GM19467 (cell line): ENCODE data around the gene XIRP2.

Experiments
- ATAC-seq: cut with Tn5 transposase; IDR thresholded peaks from one replicate; pipeline ENCODE4 v1.9.1; 2021; ENCODE audit warnings: mild to moderate bottlenecking, moderate library complexity; ENCODE audit not compliant: unreplicated experiment

Gene XIRP2

DNA sequence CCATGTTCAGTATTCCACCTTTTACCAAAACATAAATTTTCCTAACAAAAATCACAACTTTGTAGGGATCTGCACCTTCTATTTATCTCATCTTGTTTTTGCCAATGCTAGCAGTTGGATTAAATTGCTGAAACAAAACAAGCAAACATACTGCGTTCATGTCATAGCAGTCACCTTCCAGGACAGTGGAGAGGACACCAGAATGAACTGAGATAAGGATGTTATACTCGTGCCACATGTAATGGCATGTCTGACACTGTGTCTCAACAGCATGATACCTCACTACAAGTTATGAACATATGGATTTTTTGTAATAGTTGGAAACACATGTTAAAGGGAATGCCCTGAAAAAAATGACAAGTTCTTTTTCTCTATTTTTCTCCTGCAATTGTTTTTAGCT is 245.3 kb downstream of the XIRP2 start:
- no peak for ATAC-seq

DNA sequence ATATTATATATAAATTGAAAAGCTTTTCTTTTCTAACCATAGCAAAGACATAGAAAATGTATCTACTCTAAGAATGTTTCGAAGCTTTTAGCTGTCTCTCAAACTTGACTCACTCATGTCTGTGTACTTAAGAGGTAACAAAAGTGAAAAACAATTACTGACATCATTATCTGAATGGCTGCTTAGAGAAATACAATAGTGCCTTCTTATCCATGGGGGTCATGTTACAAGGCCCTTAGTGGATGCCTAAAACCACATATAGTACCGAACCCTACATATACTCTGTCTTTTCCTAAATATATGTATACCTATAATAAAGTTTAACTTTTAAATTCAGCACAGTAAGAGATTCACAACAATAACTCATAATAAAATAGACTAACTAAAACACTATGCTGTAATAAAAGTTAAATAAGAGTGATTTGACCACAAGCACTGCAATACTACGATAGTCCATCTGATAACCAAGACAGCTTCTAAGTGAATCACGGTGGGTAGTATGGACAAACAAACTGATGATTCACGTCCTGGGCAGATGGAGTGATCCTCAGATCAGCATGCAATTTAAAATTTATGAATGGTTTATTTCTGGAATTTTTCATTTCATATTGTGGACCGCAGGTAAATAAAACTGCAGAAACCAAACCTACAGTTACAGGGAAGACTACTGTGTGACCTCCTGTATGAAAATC is 246.2 kb downstream of the XIRP2 start:
- ATAC-seq = no peak

DNA sequence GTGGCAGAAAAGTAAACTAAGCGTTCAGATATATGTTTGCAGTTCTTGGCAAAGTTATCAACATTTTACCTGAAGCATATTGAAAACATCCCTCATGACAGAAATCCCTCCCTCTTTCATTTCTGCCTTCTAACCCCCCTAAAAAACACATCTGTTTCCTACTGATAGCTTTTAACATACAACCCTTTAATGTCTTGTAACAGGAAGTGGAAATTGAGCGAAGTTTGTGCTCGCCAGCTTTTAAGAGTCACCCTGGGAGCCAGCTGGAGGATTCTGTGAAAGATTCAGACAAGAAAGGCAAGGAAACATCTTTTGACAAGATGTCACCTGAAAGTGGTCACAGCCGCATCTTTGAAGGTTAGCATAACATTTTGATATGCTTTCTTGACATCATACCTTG is 247.4 kb downstream of the XIRP2 start:
- ATAC-seq = no peak

DNA sequence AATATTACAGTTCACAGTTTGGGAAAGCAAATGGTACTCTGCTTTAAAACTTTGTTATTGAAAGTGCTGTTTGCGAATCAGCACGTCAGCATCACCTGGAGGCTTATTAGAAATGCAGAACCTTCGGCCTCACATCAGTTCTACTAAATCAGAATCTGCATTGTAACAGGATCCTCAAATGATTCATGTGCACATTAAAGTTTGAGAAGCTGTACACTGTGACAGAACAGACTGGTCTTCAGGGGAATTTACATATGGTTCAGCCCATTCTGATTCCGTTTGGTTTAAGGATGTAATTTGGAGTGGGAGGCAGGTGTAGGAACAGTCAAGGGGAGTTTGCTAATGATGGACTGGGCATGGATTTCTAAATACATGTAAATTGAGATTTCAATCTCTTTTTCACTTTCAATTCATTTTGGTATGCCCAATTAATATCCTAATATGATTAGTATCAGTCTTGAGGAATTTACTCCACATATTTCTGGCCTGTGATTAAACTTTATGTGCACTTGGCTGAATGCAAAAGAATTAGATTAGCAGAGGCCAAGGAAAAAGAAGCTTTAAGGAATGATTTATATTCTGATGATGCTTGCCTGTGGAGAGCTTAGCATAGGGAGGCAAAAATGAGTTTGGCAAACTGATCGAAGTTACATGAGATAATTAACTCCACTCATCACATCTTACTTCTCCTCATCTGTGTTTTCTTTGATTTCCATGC is 248.8 kb downstream of the XIRP2 start:
- ATAC-seq = no peak

DNA sequence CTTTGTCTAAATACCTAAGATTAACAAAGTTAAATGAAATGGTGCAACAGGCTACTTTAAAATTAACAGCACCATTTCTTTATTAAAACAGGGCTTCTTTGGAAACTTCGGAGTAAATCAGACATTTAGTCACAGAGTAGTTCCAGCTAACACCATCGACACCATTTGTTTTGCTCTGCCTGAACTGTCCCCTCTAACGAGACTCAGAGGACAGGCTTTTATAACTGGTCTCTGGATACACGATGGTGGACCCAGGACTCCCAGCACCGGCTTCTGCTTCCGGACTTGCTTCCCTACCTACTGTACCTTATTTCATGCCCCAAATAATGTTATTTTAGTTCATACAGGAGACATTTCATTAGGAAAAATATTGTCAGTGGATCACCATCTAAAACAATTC is 252.1 kb downstream of the XIRP2 start:
- ATAC-seq = no peak

DNA sequence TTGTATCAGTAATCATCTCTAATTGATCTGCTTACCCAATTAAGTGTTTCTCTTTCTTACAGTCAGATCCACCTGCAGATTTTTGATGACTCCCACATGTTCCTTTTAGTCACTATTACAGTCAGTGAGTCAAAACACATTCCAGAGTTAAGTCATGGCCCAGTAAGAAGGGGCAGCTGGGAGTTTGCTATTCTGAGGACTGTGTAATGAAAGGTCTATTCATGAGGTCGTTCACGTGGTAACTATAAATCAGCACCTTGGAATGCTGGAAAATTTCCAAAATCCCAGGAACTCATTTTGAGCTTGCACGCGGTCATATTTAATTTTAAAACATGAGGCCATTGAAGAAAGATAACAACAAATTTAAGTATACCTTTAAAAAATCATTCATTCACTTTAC is 252.5 kb downstream of the XIRP2 start:
- no peak for ATAC-seq

DNA sequence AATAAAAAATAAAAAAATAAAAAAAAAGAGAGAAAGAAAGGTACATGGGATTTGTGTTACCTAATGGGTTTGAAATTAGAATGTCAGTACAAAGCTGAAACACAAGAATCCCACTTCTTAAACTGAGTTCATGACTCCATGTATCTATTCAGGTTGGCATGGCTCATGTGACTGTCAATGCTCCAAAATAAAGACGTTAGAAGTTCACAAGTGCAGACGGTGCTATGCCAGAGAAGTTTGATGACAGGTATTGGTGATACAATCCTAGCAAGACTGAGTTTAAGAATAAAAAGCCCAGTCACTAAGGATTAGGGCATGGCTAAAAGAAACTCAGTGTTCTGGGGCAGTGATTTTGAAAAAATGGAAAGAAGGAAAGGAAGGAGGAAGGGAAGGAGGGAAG is 254.3 kb downstream of the XIRP2 start:
- ATAC-seq = no peak

DNA sequence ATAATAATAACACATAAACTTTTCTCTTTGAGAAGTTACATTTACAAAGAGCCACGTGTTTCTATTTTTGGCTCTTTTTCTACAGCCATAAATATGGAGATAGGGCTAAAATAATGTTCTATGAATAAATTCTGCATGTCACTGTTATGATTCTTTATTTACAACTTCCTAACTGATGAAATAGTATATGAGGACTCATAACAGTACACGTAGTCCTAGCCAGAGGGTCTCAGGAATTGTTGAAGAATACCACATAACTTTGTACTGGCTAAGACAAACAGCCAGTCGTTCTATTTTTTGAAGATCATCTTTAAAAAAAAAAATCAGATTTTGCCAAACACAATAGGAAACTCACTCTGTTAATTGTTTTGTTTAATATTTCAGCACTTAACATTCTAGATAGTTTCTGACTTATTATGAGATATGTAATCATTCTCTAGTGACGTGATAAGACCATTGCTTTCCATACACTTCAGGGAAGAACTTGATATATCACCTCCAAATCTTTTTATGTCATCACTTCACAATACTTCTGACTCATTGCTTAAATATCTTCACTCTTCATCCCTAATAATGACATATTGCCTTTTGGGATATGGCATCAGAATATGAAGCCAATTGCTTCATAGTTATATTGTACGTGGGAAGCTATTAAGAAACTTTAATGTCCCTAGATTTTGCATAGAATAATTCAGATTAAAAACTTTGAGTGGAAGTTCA is 256.1 kb downstream of the XIRP2 start:
- no peak for ATAC-seq

DNA sequence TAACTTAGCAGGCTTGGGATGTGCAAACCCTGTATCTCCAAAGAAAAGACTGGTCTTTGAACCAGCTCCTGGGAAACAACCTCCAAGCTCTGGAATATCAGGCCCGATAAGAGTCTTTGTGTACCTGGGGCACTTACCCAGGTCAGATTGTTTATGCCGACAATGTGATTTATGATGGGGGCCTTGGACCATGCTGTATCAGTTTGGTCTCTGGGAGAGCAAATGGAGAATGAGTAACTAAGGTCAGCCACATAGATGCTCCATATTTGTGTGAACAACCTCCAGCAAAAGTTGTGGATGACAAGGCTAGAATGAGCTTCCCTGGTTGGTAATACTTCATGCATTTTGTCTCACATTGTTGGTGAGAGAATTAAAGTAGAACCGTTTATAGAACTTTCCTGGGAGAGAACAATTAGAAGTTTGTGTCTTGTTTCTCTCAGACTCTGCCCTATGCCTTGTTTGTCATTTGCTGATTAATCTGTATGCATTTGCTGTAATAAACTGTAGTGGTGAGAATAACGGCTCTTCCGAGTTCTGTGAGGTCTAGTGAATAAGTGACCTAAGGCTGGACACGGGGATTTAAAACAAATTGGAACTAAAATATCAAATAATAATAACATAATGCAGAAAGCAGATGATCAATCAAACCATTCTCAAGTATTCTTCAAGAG is 259.1 kb downstream of the XIRP2 start:
- ATAC-seq = no peak

DNA sequence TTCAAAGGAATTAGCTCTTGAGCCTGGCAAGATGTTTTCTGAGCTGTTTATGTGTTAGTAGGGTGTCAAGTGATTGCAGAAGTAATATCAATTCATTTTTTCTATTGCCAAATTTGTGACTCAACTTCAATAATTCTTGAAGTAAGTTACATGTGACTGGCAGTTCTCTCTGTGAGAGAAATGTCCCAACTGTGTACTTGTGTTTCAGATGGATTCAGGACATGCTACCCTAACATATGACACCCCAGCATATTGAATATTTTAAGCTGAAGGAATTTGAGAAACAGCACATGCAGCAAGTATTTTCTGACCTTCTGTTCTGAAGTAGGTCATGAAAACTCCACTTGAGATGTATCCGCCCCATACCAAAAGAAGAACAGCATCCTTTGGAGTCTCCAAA is 263.6 kb downstream of the XIRP2 start:
- ATAC-seq = no peak

DNA sequence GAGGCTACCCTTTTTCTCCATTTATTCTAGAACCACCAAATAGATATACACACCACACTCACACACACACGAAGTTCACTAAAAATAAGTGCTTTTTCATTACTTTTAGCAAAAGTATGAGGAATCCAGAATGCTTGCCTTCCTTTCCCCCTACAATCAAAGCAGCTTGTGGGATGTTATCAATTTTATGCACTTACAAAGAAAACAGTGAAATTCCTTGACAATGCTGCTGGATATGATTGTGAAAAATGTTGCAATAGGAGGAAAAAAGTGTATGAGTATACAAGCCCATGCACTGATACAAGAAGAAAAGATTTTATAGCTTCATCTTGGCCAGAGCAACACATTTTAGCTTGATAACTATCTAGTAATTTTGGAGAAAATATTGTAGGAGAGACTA is 269.2 kb downstream of the XIRP2 start:
- ATAC-seq = no peak

DNA sequence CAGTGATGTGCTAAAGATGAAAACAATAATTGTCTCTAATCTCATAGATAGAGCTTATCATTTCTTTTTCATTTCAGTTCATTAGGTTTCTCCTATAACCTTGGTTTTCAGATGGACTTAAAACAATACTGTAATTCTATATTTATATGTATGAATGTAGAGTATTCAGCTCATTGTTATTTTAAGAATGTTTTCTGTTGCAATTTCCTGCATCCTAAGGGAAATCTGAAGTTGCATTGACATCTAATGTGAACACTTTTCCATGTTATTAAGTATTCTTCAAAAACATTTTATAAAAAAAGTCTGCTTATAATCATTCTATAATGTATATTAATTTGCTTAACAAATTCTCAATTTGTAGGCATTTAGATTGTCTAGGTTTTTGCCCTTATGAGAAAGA is 288.9 kb downstream of the XIRP2 start:
- no peak for ATAC-seq

DNA sequence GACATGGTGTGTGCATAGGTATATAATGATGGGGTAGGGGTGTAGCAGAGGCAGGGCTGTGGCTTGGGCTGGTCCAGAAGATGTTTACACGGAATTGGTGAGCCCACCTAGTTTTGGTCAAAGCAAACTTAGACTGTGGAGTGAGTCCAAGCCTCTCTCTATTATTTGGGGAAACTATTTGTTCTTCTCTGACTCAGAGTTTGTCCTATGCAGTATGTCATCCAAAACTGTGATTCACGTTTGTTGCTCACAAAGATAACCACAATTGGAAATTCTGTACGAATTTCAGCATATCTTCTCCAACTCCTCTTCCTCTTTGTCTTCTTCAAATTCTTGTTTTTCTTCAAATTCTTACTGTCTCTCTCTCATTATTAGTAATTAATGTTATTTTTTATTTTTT is 292.9 kb downstream of the XIRP2 start:
- ATAC-seq = no peak

DNA sequence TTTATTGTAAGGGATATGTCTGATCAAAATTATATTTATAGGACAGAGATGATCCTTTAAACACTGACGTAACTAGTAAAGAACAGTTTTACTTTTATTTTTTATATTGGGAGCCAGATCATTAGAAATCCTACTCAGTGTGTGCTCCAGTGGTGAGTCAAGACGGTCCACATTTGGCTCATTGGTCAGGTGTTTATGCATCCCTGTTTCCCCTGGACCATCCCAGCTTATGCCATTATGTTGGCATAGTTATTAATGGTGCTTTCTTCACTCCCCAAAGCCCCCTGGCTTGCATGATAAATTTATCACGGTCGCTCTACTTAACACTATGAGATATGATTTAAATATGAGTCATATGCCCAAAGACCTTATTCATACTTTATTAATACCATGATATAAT is 293.4 kb downstream of the XIRP2 start:
- ATAC-seq = no peak

DNA sequence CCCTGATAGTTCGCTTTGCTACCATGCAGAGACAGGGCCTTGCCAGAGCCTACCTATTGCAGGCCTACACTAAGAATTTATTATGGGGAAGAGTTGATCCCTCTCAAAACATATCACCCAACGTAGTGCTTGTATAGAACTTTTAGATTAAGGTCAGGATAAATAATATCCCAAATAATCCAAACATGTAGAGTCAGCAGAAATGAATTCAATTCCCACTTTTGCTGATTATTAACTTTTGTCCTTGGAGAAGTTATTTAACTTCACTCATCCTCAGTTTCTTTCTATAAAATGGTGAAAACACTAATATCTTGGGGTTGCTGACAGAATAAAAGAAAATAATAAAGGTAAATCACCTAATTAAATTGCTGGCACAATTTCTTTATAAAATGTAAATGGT is 294.1 kb downstream of the XIRP2 start:
- ATAC-seq = no peak

DNA sequence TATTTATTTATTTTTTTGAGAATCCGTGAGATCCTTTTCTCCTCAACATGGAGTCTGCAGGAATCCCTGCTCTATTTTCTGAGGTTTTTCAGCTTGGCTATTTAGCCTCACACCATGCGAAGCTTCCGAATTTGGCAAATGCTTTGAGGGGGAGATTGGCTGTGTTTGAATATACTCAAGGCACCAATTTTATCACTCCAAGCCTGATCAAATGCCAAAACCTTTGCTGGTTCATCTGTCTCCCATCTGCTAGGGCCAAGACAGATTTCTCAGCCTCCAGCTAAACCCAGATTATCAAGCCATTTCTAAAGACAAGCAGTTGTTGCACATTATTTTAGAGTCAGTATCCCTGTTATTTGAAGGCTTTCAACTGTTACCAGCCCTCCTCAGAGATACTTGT is 295.7 kb downstream of the XIRP2 start:
- no peak for ATAC-seq

DNA sequence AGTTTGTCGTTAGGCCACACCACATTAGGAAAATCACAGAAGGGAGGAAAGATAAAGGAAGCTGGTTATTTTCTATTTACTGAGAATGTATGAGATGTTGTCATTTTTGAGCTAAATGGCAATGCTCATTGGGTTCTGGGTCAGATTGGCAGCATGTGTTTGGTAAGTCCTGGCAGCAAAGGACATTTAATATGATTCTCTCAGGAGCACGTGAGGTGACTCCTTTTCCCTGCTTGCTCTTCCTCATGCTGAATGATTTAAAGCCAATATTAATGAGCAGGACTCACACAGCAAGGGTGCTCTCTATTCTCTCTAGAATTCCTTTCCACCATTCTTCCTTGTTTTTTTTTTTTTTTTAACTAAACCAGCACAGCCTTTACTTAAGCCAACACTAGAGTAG is 298.2 kb downstream of the XIRP2 start:
- no peak for ATAC-seq

DNA sequence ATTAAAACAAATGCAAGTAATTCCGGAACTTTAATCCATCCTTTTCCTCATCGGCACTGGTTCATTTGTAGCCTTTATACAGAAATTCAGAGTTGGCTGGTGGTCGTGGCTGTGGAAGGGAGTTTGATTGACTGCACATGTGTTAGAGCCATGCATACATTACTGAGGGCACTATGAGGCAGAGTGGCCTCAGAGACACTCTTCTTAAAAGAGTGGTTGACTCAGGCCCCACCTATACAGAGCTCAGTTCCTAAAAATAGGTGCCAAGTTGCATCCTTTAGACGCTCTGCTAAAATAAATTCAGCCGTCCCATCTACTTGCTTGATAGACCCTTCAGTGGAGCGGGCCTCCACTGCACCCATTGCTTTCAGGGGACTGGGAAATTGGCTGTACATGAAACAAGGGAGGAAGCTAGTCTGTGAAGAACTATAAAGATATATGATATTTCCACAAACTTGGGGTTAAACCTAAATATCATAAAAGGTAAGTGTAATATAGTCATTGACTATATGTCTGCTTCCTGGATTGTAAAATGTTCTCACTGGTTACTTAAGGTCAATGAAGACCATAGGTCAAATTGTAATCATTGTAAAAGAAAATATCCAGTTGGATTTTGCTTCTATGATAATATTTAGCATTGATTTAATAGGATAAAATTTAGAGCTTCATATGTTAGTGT is 298.9 kb downstream of the XIRP2 start:
- no peak for ATAC-seq

DNA sequence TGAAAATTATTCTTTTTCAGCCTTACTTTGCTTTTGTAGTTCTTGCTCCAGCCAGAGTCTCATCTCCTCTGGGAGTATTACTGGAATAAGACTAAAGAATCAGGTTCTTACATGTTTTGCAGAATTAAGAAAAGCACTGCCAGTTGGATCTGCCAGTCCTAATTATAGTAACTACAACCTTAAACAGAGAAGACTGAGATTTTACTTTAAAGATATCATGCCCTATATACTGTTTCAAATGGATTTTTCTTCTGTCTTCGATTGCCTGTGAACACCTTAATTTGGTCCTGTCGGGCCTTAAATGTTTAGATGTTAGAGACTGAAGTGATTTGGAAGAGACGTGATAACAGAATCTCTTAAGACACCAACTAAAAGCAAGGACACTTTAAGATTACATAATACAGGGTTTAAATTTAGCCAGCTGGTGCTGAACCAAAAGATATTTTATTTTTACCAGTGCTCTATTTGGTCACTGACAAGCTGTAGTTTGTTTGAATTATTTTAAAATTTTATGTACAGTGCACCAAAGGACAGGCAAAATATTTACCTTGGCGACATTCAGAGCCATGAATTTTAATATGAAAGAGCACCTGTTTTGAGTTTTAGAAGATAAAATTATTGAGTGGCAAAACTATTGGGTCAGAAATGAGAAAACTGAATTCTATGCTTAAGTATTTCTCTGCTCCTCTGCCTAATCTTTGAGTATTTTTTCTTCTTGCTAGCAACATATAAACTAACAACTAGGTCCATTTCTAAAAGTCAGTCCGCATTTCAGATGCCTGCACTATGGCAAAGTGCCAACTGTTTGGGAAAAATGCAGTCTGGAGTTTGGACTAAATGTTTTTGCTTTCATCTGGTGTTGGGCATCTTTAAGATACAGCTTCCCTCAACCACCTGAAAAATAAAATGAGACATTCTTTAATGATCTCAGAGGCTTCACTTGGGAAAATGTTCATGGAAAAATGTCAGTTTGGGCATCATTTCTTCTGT is 300.0 kb downstream of the XIRP2 start:
- no peak for ATAC-seq

DNA sequence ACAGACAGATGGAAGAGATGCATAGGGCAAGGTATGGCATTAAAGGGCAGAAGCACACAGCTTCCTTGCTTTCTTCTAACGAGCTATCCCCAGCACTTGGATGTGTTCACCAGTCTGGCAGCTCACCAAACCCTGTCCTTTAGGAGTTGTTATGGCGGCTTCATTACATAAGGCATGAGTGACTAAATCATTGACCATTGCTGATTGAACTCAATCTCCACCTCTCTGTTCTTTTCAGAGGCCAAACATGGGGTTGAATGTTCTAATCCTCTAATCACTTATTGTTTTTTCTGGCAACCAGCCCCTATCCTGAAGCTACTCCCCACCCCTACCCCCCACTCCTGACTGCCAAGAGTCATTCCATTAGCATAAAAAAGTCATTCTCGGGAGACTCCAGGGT is 301.8 kb downstream of the XIRP2 start:
- ATAC-seq = no peak
